HG03139 (cell line): ENCODE data around the gene ELFN1.

Experiments used
- ATAC-seq: cut with Tn5 transposase; IDR thresholded peaks from one replicate; pipeline ENCODE4 v1.9.1; 2021; ENCODE audit not compliant: unreplicated experiment

ELFN1 gene

DNA sequence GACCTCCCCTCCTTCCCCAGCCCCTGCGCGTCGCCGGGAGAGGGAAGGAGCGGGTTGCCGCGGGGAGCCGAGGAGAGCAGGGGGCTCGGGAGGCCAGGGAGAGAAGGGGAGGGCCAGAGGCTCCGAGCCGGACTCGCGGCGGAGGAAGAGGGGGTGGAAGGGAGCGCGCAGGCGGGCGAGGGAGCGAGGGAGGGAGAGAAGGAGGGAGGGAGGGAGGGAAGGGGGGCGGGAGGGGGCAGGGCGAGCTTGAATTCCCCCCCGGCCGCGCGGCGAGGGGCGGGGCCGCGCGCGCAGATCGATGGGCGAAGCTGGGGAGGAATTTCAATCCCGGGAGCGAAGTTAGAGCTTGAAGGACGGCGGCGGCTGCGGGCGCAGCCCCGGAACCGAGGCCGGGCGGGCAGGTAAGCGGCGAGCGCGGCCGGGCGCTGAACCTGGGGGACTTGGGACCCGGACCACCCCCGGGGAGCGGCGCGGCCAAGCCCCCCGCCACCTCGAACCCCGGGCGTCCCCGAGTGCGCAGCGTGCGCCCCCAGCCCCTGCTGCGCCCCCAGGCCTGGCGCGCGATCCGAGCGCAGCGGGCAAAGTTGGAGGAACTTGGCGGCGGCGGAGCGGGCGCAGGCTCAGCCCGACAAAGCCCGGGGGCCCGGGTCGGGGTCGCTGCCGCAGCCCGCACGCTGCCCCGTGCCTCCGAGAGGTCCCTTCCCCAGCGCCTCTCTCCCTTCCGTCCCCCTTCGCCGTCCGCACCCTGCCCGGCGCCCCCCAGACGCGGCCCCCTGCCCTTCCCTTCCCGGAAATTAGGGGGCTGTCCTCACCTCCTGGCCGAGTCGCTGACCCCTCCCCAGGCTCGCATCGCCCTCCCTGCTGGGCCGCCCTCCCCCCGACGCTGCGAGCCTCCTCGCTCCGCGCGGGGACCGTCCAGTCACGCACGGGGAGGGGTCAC is at the start of gene ELFN1:
TSS of gene ELFN1 (plus strand) at position 324 of the 940 bp plus-strand sequence. CDS start 74,320 bp downstream, outside the sequence.
- no peak for ATAC-seq

DNA sequence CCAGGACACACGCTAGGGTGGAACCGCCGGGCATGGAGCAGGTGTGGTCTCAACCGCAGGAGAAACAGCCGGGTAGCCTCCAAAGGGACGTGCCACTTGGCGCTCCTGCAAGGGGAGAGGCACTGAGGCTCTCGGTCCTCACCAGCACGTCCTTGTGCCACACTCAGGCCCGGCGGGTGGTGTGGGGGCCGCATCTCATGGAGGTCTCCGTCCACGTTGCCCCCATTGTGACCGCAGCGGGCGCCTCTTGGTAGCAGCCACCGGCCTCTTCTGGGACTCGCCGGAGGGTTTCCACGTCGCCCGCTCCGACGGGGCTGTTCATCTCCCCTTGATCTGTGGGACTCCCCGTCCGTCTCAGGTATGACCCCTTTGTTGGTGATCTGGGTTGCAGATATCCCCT is 49.2 kb upstream of the ELFN1 start:
- no peak for ATAC-seq

DNA sequence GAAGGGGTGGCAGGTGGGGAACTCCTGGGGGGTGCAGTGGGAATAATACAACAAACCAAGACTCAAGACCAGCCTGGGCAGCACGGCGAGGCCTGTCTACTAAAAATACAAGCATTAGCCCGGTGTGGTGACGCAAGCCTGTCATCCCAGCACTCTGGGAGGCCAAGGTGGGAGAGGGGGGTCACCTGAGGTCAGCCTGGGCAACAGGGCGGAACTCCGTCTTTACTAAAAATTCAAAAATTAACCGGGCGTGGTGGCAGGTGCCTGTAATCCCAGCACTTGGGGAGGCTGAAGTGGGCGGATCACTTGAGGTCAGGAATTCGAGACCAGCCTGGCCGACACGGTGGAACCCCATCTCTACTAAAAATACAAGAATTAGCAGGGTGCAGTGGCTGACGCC is 48.4 kb upstream of the ELFN1 start:
- no peak for ATAC-seq

DNA sequence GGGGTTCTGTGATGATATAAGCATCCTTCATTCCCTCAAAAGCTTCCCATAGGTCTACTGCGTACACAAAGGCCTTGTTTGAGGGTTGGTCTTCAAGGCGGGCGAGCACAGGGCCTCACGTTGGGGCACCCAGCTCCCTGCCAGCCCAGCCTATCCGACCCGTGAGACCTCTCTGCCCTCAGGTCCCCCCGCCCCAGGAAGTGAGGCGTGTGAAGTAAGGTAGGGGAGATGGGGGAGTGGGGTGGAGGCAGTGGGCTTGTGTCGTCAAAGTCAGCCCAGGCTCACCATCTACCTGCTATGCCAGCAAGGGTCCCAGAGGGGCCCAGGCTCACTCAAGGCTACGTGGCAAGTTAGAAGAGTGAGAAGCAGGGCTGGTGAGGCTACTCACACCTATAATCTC is 47.6 kb upstream of the ELFN1 start:
- no peak for ATAC-seq

DNA sequence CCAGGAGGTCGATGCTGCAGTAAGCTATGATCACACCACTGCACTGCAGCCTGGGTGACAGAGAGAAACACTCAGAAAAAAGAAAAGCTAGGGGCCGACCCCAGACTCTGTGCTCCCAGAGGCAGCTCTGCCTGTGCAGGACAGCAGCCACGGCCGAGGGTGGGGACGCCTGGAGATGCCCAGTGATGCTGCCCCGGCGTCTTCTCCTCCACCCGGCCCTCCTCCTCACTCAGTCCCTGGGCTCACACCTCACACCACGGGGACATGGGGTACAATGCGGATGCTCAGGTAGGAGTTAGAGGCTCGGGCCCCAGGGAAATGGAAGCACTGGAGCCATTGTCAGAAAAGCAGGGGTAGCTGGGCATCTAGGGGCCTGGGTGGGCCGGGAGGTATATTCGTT is 46.3 kb upstream of the ELFN1 start:
- no peak for ATAC-seq

DNA sequence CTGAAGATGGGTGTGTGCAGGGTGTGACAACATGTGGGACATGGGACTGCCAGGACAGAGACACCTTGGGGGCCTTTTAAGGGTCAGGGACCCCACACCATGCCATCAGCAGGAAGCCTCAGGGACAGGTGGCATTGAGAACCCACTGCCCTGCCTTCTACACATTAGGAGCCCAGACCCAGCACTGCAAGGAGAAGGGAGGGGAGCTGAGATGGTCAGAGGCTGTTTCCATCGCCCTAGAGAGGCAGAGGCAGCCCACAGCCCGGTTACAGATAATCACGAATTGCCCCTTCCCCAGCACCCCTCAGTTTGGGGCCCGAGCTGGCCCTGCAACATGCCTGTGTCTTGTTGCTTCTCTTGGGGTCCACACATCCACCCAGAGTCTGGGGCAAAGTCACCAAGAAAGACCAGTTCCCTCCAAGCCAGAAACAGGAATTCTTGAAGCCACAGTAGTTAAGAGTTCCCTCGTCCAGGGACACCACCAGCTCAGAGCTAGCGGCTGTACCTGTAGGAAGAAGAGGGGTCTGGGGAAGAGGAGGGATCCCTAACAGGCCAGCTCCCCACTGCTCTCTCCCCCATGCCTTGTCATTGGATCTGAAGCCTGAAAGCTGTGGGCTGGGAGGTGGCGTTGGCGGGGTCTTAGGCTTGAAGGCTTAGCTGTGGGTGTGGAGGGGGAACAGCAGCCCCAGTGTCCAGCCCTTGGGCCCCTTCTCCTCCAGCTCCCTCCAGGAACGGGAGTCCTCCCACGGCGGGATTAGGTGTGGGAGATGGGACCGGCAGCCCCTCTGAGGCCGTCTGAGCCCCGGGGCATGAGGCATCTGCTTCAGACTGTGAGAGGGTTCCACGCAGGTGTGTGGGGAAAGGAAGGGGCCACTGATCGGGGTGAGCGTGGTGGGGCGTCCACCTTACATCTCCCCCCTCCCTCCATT is 44.8 kb upstream of the ELFN1 start:
- no peak for ATAC-seq

DNA sequence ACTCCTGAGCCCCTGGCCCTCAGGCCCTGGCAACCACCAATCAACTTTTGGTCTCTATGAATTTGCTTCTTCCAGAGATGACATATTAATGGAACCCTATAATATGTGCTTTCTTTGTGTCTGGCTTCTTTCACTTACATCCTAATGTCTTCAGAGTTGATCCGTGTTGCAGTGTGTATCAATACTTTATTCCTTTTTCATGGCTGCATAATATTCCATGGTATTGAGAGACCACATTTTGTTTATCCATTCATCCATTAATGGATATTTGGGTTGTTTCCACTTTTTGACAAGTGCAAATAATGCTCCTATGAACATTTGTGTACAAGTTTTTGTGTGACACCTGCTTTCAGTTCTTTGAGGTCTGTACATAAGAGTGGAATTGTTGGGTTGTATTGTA is 43.3 kb upstream of the ELFN1 start:
- ATAC-seq = no peak

DNA sequence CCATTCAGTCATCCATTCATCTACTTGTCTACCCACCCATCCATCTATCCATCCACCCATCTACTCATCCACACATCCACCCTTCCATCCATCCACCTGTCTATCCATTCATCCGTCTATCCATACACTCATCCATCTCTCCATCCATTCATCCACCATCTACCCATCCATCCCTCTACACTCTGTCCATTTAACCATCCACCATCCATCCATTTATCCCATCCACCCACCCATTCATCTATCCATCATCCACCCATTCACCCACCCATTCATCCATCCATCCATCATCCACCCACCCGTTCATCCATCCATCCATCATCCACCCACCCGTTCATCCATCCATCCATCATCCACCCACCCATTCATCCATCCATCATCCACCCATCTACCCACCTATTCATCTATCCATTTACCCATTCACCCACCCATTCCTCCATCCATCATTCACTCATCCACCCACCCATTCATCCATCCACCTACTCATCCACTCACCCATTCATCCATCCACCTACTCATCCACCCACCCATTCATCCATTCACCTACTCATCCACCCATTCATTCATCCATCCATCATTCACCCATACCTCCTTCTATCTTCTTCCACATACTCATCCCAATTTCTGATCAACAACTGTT is 39.3 kb upstream of the ELFN1 start:
- no peak for ATAC-seq

DNA sequence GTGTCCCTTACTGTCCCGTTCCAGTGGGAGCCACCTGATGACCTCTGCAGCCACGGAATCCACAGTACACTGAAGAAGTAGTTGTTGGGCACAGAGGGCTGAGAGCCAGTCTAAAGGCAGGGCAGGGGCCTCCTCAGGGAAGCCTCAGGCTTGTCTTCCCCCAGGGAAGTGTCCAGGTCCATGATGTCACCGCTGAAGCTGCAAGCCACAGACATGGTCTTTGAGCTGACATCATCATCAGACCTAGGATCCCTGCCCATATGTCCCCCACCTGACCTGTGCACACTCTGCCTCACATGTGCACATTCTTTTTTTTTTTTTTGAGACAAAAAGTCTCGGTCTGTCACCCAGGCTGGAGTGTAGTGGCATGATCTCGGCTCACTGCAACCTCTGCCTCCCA is 38.4 kb upstream of the ELFN1 start:
- ATAC-seq = no peak

DNA sequence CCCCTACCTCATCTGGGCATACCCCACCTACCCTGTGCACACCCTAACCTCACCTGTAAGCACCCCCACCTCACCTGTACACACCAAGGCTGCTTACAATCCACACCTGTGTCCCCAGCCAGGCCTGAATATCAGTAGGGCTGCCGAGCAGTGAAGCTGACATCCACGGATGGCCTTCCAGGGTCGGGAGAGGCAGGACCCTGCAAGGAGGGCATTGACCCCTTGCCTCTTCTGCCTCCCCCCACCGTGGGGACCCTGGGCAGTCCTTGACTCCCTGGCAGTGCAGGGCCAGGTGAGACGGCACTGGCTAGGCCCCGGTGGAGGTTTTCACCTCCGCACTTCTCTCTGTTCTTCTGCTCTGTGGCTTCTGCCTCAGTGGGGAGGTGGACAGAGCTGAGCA is 37.6 kb upstream of the ELFN1 start:
- no peak for ATAC-seq

DNA sequence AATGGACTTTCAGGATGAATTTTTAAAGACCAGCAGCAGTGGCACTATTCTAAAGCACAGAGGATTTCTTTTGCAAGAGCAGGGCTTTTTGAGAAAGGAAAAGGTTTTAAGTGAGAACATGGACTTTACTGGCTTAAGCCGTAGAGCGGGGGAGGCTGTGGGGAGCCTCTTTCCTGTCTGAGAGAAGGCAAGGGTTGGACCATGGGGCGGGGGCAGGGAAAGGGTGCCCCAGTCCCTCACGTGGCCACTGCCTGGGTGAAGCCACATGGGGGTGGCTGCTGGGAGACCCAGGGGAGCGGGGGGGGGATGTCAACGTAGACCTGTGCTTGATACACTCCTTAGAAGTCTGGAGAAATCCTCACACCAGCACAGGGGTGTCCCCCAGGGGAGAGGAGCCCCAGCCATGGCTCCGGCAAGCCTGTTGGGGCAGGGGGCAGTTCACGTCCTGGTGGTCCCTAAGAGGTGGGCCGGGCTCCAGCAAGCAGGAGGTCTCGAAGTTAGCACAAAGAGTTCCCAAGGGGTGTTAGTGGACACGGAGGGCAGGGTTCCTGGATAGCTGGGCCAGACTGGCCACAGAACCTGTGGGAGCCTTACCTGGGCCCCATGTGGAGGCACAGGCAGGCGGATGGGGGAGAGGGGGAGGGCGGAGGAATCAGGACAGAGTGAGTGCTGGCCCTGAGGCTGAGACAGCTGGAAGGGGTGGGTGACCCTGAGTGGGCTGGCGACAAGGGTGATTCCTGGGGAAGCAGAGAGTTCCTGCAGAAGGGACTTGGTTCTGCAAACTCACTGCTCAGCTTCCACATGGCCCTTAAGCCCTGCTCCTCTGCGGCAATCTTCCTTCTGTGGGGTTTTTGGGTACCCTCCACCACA is 36.9 kb upstream of the ELFN1 start:
- no peak for ATAC-seq

DNA sequence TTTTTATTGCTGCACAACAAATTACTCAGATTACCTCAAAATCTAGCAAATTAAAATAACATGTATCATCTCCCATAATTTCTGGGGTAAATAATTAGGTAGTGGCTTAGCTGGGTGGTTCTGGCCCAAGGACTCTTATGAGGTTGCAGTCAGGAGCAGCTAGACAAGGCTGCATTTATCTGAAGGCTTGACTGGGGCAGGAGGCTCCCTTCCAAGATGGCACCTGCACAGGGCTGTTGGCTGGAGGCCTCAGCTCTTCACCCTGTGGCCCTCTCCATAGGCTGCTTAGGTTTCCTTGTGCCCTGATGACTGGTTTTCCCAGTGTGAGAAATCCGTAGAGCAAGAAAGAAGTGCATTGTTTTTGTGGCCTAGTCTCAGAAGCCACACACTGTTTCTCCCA is 34.7 kb upstream of the ELFN1 start:
- no peak for ATAC-seq

DNA sequence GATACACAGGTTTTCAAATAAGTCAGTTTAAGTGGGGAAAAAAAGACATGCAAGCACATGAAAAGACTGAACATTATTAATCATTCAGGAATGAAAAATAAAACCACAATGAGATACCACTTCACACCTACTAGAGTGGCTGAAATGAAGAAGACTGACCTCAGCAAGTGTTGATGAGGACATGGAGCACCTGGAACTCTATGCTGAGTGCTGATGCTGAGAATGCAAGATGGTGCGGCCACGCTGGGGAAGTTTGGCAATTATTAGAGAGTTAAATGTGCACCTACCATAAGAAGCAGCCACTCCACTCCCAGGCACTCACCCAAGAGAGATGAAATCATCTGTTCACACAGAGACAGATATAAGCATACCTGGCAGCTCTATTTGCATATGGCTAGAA is 32.9 kb upstream of the ELFN1 start:
- no peak for ATAC-seq

DNA sequence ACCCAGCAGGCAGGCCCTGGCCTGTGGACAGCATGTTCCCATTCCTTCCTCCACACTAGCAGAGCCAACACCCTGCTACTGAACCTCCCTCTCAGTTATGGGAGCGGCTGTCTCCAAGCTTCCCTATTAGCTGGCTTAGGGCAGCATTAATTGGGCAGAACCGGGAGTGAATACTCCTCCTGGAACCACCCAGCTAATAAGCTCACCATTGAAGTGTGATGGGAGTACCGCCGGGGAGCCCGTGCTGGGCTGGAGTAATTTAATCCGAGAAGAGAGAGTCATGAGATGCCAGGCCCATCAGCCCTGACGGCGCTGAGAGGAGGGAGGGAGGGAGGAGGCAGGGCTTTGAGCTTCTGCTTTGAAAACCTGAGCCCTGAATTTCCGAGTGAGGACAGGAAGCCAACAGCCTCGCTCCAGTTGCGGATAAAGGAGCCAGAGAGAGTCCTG is 31.8 kb upstream of the ELFN1 start:
- no peak for ATAC-seq

DNA sequence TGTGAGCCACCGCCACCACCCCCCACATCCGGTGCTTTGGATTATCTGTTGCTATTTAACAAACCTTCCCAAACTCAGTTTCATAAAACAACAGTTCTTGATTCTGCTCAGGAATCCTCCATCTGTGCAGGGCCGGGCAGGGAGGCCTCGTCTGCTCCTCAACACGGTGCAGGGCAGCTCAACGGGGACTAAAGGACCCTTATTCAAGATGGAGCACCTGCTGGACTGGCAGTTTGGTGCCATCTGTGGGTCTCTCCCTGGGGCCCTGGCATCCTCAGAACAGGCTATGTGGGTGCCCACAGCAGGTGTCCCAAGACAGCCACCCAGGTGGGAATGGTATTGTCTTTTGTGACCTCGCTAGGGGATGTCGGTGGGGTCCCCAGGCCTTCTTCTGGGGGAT is 31.0 kb upstream of the ELFN1 start:
- ATAC-seq = no peak

DNA sequence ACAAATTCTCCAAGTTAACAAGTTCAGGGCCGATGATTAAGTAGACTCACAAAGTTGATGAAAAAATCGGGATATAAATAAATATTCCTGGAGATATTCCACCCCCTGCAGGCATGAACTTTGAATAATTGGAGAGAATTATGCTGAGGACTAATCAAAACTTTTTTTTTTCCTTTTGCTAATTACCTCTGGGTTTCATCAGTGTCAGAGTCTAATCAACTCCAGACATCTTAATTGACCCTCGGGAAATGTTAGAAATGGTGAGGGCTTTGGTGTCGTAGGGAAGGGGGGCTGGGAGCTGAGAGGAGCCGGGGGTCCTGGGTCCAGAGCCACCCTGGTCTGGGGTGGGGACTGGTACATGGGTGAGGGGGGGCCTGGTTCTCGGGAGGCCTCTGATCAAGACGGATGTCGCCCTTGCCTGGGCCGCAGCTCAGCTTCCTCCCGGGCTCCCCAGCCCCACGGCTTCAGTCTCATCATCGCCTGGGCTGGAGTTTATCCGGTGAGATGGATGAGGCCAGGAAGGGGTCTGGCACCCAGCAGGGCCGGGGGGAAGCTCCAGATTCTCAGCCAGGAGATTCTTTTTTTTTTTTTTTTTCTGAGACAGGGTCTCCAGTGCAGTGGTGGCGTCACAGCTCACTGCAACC is 30.4 kb upstream of the ELFN1 start:
- ATAC-seq = no peak

DNA sequence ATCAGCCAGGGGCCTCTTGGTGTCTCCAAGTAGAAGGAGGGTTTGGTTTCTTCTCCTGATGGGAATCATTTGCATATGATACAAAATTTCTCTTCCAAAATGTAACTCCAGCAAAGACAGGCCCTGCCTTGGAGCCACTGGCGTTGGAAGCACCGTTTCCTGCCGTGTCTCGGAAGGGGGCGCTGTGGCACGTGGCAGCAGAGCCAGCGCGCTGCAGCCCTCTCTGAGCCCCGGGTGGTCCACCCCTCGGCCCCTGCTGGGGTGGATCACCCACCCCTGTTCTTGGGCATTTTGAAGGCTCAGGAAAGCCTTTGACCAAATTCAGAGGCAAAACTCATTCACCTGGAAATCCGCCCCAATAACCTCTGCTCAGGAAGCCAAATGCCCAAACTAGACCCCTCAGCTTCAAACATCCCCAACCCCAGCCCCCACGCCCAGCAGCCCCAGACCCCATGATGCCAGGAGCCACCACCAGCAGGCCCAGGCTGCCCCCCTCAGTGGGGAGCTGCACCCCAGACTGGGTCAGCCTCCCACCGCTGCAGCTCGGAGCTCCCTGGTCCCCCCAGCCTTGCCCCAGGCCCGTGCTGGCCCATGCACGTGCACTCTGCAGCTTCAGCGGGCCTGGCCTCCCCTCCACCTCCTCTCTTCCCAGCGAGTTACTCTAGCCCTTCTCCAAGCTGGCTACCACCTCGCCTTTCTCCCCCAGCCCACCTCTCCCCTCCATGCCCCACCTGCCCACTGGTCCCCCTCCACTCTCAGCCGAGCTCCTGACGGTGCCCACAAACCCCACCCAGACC is 29.5 kb upstream of the ELFN1 start:
- no peak for ATAC-seq

DNA sequence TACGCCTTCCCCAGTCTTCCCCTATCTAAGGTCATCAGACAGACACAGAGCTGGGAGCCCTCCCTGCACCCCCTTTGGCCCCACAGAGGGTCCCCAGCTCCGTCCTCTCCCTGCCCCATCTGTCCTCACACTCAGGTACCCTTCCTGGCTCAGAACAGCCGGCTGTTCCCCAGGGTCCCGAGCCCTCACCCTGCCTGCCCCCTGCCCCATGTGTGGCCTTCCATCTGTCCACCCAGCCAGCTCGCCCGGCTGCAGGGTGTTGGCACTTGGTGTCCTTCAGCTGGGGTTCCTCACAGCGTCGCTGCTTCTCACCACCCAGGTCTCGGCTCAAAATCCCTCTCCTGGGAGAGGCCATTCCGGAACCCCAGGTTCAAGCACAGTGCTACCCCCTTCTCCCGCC is 28.9 kb upstream of the ELFN1 start:
- ATAC-seq = no peak

DNA sequence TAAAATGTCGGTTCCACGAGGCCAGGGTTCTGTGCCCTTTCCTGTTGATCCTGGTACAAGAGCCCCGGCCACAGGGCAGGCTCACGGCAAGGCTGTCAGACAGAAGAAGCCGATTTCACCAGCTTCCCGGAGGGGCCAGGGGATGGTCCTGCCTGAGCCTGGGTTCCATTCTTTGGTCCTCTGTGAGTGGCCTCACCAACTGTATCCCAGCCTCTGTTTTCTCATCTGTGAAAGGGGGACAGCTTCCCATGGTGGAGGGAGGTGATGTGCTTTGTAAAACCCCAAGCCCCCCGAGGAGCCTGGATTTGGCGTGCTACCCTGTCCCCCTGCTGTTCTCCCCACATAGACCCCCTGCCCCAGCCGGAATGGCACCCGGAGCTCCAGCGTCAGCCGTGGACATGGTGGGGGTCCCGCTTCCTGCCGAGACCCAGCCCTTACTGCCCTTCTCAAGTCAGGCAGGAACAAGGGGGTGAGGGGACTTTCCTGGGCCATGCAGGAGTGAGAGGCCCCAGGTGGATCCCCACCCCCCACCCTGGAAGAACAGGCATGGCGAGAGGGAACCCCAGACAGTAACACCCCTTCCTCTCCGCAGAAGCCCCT is 28.3 kb upstream of the ELFN1 start:
- no peak for ATAC-seq
